ENCODE data around the gene ANKAR. TPM values are rescaled to one million over a fixed set of nuclear protein-coding genes. Genes with fewer than 3 reads are reported as not detected.
"Not testable (repeated sequence)": the region's sequence is repeated elsewhere in the genome, so short reads cannot be mapped to it uniquely, and the experiment has no call there.

ANKAR gene
- polyA plus RNA-seq, 1 donor, result 7.6 TPM

- no peak for DNase-seq (ENCODE audit: low read depth)
Observed at GRCh38 chr2:189658306-189659212, 15.9 kb upstream of the ANKAR start.

GRCh38 chr2:189659734-189660133, 14.7 kb upstream of the ANKAR start:
- no peak for DNase-seq (ENCODE audit: low read depth)

GRCh38 chr2:189660803-189661147, 13.7 kb upstream of the ANKAR start:
- DNase-seq (ENCODE audit: low read depth), result no peak

- peak; percentile 99 for DNase-seq (ENCODE audit: low read depth)
Observed at GRCh38 chr2:189661148-189661956, 13.1 kb upstream of the ANKAR start, which contains the start of gene ASNSD1. TSS of gene ASNSD1 (plus strand) at chr2:189661459. CDS start at chr2:189666133, 4,674 bp downstream.

GRCh38 chr2:189661957-189662321, 12.5 kb upstream of the ANKAR start:
- DNase-seq (ENCODE audit: low read depth), result no peak

GRCh38 chr2:189662669-189663226, 11.7 kb upstream of the ANKAR start:
- no peak for DNase-seq (ENCODE audit: low read depth)

GRCh38 chr2:189663319-189663718, 11.2 kb upstream of the ANKAR start:
- DNase-seq (ENCODE audit: low read depth), result not testable (repeated sequence)

- no peak for DNase-seq (ENCODE audit: low read depth)
Observed at GRCh38 chr2:189669913-189670312, 4.6 kb upstream of the ANKAR start.

- no peak for DNase-seq (ENCODE audit: low read depth)
Observed at GRCh38 chr2:189673661-189674373, 653 bp upstream of the ANKAR start.

GRCh38 chr2:189676471-189676870, 2.0 kb downstream of the ANKAR start:
- no peak for DNase-seq (ENCODE audit: low read depth)

- no peak for DNase-seq (ENCODE audit: low read depth)
Observed at GRCh38 chr2:189679226-189679625, 4.8 kb downstream of the ANKAR start.

GRCh38 chr2:189681203-189681602, 6.7 kb downstream of the ANKAR start:
- no peak for DNase-seq (ENCODE audit: low read depth)

GRCh38 chr2:189681903-189682302, 7.4 kb downstream of the ANKAR start:
- DNase-seq (ENCODE audit: low read depth), result no peak

- DNase-seq (ENCODE audit: low read depth), result no peak
Observed at GRCh38 chr2:189683348-189683747, 8.9 kb downstream of the ANKAR start.

GRCh38 chr2:189684811-189685210, 10.3 kb downstream of the ANKAR start:
- DNase-seq (ENCODE audit: low read depth), result no peak

GRCh38 chr2:189685540-189686229, 11.2 kb downstream of the ANKAR start:
- no peak for DNase-seq (ENCODE audit: low read depth)

GRCh38 chr2:189687796-189688195, 13.3 kb downstream of the ANKAR start:
- DNase-seq (ENCODE audit: low read depth), result not testable (repeated sequence)

- no peak for DNase-seq (ENCODE audit: low read depth)
Observed at GRCh38 chr2:189696223-189696622, 21.8 kb downstream of the ANKAR start.

GRCh38 chr2:189698020-189698887, 23.8 kb downstream of the ANKAR start:
- peak; percentile 28 for DNase-seq (ENCODE audit: low read depth)

GRCh38 chr2:189700681-189701080, 26.2 kb downstream of the ANKAR start:
- no peak for DNase-seq (ENCODE audit: low read depth)

Data from forelimb muscle (tissue), 1 donor.